Measurements from ENCODE around the gene EHHADH.

Gene EHHADH

DNA sequence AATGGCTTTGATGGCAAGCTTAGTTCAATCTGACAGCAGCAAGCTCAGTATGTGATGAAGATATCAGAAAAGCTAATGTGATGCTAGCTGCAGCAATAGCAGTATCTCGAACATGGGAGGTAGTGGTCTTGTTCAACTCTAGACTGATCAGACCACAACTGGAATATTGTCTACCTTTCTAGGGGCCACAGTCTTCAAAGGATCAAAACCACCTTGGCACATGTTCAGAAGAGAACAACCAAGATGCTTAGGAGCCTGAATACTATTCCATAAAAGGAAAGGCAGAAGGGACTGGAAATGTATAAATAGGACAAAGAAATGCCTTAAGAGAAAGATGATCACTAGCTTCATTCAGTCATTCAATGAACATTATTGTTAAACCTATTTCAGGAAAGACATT, 103.3 kb downstream of the EHHADH start:
- Histone ChIP-seq H3K36me3 (ENCODE audit: control insufficient read depth, insufficient read depth, low read length) (no peaks in the 10 kb centered on the region), H3K4me3 (replicated peaks; ENCODE audit: low read depth, low read length) (no peak overlapping the region), H3K27me3 (replicated peaks; ENCODE audit: control insufficient read depth, insufficient read depth, low read length) (peaks cover 3% of the 10 kb centered on the region)
- no peak for DNase-seq (ENCODE audit: extremely low read depth, insufficient read length)
- TF ChIP-seq, protein P1, sequence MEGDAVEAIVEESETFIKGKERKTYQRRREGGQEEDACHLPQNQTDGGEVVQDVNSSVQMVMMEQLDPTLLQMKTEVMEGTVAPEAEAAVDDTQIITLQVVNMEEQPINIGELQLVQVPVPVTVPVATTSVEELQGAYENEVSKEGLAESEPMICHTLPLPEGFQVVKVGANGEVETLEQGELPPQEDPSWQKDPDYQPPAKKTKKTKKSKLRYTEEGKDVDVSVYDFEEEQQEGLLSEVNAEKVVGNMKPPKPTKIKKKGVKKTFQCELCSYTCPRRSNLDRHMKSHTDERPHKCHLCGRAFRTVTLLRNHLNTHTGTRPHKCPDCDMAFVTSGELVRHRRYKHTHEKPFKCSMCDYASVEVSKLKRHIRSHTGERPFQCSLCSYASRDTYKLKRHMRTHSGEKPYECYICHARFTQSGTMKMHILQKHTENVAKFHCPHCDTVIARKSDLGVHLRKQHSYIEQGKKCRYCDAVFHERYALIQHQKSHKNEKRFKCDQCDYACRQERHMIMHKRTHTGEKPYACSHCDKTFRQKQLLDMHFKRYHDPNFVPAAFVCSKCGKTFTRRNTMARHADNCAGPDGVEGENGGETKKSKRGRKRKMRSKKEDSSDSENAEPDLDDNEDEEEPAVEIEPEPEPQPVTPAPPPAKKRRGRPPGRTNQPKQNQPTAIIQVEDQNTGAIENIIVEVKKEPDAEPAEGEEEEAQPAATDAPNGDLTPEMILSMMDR (IDR thresholded peaks at IDR 0.05; ENCODE audit: insufficient read depth, low read length, poor library complexity, severe bottlenecking) = no peak

DNA sequence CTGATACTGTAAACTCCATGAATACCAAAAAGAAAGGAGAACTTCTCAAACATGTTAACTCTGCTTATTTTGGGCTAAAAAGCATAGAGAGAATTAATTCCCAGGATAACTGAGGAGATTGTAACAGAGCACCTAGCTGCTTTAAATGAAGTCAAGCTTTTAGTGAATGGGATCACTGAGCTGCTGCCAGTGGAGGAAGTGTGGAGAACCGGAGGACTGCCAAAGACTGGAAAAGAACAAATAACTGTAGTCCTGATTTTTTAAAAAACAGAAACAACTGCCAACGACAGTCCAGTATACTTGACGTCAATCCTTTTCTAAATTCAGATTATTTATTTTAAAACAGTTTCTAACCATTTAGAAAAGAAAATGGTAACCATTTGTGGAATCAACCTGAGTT, 104.3 kb downstream of the EHHADH start:
- Histone ChIP-seq H3K27me3 (replicated peaks; ENCODE audit: control insufficient read depth, insufficient read depth, low read length) (peaks cover 3% of the 10 kb centered on the region), H3K36me3 (ENCODE audit: control insufficient read depth, insufficient read depth, low read length) (no peaks in the 10 kb centered on the region), H3K4me3 (replicated peaks; ENCODE audit: low read depth, low read length) (no peak overlapping the region)
- TF ChIP-seq, protein P1 (IDR thresholded peaks at IDR 0.05; ENCODE audit: insufficient read depth, low read length, poor library complexity, severe bottlenecking) = no peak
- no peak for DNase-seq (ENCODE audit: extremely low read depth, insufficient read length)

DNA sequence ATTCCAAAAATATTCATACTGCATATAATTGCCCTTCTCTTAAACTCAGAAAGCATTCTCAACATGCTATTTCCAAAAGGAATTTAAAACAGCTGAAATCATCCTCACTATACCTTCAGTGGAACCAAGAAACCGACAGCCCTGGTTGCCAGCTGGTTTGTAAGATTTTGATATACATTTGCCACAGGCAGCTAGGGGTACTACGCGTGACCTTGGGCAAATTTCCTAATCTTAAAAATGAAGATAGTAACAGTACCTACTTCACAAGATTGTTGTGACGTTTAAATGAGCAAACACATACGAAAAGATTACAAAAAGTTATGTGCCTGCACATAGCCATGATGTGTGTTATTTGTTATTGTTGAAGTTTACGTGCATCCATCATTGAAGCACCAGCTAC, 108.3 kb downstream of the EHHADH start:
- DNase-seq (ENCODE audit: extremely low read depth, insufficient read length) = no peak
- no peaks in the 10 kb centered on the region; the same call in 1 of the 2 replicates for H3K27me3 ChIP-seq (replicated peaks; ENCODE audit: control insufficient read depth, insufficient read depth, low read length)
- TF ChIP-seq, protein P1 (IDR thresholded peaks at IDR 0.05; ENCODE audit: insufficient read depth, low read length, poor library complexity, severe bottlenecking) = no peak

DNA sequence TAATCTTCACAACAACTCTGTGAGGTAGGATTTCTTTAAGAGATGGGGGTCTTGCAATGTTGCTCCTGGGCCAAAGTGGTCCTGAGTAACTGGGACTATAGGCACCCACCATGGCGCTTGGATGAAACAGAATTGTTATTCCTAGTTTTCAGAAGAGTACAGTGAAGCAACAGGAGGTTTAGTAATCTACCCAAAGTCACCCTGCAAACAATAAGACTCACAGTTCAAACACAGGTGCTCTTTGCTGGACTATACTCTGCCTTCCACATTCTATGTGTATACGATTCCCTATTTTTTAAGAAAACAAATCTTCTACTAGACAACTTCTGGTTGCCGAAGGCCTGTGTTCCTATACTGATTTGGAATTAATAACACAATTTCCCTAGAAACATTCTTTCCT, 109.1 kb downstream of the EHHADH start:
- Histone ChIP-seq H3K27me3 (replicated peaks; ENCODE audit: control insufficient read depth, insufficient read depth, low read length) (no peaks in the 10 kb centered on the region), H3K36me3 (ENCODE audit: control insufficient read depth, insufficient read depth, low read length) (no peaks in the 10 kb centered on the region), H3K4me3 (replicated peaks; ENCODE audit: low read depth, low read length) (no peak overlapping the region)
- DNase-seq (ENCODE audit: extremely low read depth, insufficient read length) = no peak
- TF ChIP-seq, protein P1 (IDR thresholded peaks at IDR 0.05; ENCODE audit: insufficient read depth, low read length, poor library complexity, severe bottlenecking) = no peak

More for the DNA sequence above, 108.3 kb downstream of the EHHADH start:
- Histone ChIP-seq H3K36me3 (ENCODE audit: control insufficient read depth, insufficient read depth, low read length) (no peaks in the 10 kb centered on the region), H3K4me3 (replicated peaks; ENCODE audit: low read depth, low read length) (no peak overlapping the region)

All from GM06990 (cell line).